NCI-H774 (cell line): ENCODE data around the gene POTEJ.
"Not testable (repeated sequence)": the region's sequence is repeated elsewhere in the genome, so short reads cannot be mapped to it uniquely, and the experiment has no call there.

Experiments
- DNase-seq: peaks from one replicate; lab custom pipeline; 2025; lab: John Stamatoyannopoulos, UW

The POTEJ gene

DNA sequence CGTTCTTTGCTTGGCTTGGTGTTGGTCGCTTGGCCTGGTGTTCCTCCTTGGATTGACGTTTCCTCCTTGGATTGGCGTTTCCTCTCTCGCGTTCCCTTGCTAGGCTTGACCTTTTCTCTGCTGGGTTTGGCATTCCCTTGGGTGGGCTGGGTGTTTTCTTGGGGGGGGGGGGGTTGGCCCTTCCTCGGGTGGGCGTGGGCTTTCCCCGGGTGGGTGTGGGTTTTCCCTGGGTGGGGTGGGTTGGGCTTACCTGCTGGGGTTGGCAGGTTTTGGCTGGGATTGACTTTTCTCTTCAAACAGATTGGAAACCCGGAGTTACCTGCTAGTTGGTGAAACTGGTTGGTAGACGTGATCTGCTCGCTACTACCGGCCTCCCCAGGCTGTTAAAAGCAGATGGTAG lies at the start of gene POTEJ:
Gene POTEJ, plus strand, starts transcription at position 301 of the 400 bp plus-strand sequence. Its CDS starts 93 bp downstream, at position 394.
- DNase-seq = not testable (repeated sequence)

DNA sequence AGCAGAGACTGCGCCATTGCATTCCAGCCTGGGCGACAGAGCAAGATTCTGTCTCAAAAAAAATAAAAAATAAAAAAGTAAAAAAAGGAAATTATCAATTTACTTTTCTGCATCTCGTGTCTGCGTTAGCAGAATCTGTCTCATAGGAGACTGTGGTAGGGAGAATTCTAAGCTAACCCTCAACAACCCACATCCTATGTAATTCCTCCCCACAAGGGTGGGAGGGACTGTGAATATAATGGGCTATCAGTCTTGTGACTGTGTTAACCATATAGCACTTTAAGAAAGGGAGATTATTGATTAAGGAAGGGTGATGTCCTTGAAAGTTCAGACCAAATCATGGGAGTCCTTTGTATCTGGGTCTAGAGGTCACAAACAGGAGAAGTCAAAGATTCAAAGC lies 45.1 kb upstream of the POTEJ start:
- DNase-seq = not testable (repeated sequence)

DNA sequence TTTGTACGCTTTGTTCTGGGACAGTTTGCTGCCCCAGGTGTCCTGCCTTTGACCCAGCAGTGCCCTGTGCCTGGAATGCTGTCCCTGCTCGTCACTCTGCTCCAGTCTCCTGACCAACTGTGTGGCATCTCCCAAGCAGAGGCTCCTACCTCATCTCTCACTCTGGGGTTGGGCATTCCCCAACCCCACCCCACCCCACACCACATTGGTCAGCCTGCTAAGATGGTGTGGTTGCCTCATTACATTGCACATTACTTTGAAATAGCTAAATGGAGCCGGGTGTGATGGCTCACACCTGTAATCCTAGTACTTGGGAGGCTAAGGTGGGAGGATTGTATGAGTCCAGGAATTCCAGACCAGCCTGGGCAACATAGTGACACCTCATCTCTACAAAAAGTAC lies 39.3 kb upstream of the POTEJ start:
- DNase-seq = not testable (repeated sequence)

GRCh38 chr2:130574230-130574629 lies 37.0 kb upstream of the POTEJ start:
- DNase-seq = not testable (repeated sequence)

DNA sequence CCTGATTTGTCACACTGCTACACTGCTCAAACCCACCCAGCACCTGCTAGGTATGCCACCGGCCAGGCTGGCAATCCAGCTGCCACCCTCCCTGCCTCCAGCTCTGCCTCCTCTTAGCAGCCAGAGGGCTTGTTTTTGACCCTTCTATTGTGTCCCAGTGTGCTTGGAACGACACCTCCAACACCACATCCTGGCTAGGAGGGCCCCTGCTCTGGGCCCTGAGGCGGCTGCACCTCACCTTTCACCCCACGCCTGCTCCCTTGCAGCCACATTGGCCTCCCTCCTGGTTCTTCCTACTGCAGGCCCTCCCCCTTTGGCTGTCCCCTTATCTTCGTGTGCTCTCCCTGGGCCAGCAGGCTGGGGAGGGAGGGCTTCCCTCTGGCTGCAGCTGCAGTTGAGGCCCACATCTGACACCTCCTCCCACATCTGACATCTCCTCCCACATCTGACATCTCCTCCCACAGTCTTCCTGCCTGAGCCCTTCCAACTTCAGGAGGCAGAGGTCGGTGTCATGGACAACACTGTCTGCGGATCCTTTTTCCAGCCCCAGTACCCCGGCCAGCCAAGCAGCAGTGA lies 34.9 kb upstream of the POTEJ start:
- not testable (repeated sequence) for DNase-seq

DNA sequence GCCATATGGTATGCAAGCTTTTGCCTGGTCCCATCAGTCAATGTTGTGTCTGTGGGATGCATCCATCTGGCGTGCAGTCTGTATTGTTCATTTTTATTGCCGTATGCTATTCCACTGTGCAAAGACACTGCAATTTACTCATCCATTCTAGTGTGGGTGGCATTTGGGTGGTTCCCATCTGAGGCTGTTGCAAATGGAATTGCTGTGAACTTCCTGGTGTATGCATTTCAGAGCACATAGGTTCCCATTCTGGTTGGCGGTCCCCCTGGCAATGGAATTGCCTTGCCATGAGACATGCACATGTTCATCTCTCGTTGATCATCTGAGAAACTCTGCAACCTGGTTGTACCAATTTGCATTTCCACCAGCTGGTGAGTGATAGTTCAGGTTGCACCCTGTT lies 33.7 kb upstream of the POTEJ start:
- DNase-seq = not testable (repeated sequence)

- not testable (repeated sequence) for DNase-seq
These were observed 32.1 kb upstream of the POTEJ start for GRCh38 chr2:130579121-130579520.

- not testable (repeated sequence) for DNase-seq
These were observed 29.7 kb upstream of the POTEJ start for GRCh38 chr2:130581491-130581890.

GRCh38 chr2:130582970-130583369 lies 28.3 kb upstream of the POTEJ start:
- DNase-seq = not testable (repeated sequence)

DNA sequence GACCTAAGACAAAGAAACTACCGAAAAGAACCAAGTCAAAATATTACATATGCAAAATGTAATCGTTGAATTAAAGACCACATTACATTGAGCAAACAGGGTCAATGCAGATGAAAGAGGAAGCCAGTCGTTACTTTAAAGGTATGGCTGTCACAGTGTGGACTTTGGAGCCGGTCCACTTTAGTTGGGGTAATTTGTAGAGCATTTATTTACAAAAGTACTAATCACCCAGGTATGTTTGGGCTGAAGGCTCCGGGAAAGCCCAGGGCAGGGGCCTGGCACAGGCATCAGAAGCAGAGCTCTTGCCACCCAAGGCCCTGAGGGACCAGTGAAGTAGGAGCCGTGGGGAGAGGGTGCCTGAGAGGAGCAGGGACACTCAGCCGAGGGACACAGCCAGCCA lies 27.7 kb upstream of the POTEJ start:
- DNase-seq = not testable (repeated sequence)

DNA sequence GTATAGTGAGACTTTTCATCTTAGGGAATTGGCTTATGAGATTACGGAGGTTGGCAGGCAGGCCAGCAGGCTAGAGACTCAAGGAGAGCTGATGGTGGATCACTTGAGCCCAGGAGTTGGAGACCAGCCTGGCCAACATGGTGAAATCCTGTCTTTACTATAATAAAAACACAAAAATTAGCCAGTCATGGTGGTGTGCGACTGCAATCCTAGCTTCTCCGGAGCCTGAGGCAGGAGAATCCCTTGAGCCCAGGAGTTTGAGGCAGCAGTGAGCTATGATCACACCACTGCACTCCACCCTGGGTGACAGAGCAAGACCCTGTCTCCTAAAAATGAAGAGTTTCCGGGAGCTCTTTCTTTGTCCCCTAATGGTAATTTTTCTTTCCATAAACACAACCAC lies 26.5 kb upstream of the POTEJ start:
- not testable (repeated sequence) for DNase-seq

DNA sequence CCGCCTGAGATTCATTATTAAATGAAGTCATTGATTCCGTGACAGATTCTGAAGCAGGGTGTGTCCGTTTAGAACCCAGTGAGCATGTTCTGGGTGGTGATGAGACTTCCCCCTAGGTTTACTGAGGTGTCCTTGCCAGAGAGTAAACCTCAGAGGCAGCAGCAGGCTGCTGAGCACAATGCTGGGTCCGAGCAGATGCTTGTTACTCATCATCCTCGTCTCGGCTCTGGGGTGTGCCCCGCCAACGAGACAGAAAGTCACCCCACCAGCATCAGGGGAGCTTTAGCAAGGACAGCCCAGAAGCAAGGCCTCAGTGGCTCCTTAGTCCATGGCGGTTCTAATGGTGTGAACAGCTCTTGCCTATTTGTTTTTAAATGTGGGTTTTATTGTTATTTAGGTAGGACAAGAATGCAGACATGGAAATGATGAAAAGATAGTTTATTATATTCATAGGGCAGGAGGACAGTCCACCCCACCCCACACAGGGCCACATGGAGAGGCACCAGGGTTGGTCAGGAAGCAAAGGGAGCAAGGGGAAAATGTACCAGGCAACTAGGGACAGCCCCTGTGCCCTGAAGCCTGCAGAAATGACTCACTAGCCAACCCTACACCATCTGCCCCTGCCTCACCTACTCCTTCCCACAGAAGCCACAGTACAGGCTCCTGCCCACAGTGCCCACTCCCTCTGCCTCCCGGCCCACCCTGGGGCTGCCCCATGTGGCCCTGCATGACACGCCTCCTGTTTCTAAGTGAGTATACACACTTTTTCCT lies 22.4 kb upstream of the POTEJ start:
- DNase-seq = not testable (repeated sequence)

DNA sequence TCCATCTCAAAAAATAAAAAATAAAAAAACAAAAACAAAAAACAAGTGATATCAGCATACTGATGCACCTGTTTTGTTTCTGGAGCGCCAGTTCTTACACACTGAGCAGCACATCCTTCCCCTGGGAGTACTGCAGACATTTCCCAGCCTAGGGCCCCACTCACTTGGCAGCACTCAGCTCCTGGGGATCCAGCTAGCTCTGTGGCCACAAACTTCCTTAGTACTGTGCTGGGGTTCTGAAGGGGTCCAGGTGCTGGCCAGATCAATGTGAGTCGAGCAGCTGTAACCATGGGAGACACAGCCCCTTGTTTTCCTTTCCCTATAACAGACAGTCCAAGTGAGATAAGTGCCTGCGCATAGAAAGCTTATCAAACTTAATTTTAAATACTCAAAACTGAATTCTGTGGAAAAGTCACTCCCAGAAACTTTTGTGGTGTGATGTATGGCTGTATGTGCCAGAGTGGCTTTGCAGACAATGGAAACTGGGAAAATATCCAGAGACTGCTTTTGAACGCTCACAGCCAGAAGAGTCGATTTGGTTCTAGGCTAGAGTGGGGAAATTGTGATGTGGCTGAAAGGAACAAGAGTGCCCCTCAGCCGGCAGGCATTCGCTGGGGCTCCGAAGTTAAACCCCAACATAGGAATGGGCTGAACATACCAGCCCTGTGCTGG lies 20.9 kb upstream of the POTEJ start:
- DNase-seq = not testable (repeated sequence)

GRCh38 chr2:130590842-130591359 lies 20.3 kb upstream of the POTEJ start:
- DNase-seq = not testable (repeated sequence)

DNA sequence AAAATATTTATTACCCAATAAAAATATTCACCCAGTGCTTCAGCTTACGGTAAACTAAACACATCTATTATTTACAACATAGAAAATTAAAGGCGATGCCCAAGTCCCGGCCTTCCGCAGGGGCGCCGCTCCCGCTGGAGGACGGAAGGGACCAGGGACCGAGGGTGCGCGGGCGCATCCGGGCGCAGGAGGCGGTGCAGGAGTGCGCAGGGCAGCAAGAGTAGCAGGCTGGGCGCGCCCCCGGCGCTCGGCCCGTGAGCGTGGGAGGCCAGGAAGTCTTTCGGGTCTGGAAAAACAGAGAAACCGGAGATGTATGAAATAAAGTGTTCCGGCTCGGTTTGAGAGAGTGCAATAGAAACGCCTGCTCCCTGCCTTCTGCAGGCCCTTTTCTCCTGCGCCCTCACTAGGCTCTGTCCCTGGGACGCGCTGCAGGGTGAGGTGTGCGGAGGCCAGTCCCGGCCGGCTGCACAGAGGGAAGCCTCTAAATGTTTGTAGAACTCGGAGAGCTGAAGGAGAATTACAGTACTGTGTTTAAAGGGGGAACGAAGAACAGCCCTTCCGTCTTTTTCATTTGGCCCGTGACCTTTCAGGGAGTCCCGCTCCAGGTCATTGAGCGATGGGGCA lies 18.3 kb upstream of the POTEJ start:
- not testable (repeated sequence) for DNase-seq

GRCh38 chr2:130594011-130594410 lies 17.2 kb upstream of the POTEJ start:
- DNase-seq = not testable (repeated sequence)

- DNase-seq = not testable (repeated sequence)
These were observed 14.5 kb upstream of the POTEJ start for GRCh38 chr2:130596757-130597156.

DNA sequence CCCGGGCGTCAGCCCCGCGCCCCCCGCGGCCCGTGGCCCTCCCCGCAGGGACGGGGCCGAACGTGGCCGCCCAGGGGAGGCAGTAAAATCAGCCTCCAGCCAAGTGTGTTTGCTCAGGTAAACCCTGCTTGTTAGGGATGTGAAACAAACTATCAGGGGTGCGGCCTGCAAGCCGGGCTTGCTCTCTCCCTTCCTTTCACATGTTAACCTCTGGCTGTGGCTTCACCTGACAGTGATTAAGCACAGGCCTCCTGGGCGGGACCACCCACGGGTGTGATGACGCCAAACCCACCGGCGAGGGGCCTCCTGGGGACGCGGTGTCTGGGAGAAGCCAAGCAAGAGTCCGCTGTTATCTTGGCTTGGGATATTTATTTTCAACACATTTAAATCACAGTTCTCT lies 13.2 kb upstream of the POTEJ start:
- not testable (repeated sequence) for DNase-seq

- not testable (repeated sequence) for DNase-seq
These were observed 12.8 kb upstream of the POTEJ start for GRCh38 chr2:130598463-130598862.

DNA sequence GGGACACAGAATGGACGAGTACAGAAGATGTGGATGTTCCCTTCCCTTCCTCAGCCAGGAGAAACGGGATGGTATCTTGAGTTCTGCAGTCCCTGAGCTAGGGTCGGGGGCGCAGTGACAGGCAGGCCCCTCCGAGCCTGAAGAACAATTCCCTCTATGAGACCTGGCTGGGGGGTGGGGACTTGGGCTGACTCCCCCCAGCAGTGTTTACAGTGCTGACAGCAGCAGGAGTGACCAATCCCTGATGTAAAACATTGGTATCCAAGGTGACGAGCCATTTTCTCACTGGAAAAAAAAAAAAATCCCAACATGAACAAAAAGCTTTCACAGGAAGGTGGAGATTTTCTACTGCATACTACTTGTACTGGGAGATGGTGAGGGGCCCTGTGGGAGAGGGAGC lies 11.8 kb upstream of the POTEJ start, which contains the start of gene CFC1:
Gene CFC1, minus strand, starts transcription at position 183 of the 400 bp plus-strand sequence. CDS start 288 bp downstream, outside the sequence.
- not testable (repeated sequence) for DNase-seq

DNA sequence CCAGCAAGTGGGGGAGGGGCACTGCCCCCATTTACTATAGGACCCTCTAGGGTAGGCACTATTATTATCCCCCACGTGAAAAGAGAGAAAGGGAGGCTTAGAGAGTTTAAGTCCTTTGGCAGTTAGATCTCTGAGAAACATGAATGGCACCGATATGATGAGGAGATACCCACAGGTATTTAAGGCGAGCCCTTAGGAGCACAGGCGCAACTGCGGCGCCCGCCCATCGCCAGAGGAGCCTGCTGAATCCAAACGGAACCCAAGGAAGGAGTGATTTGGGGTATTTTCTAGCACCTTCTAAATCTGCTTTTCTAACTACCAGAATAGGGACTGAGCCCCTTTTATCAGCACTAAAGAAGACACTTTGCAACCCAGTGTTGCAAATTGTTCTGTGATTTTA lies 11.3 kb upstream of the POTEJ start:
- DNase-seq = not testable (repeated sequence)
